GM04504 (cell line): Measurements from ENCODE around the gene PCDHGA10.
"Not testable (repeated sequence)": the region's sequence is repeated elsewhere in the genome, so short reads cannot be mapped to it uniquely, and the experiment has no call there.

Source experiments
- DNase-seq: peaks from one replicate; pipeline ENCODE4 v3.0.0-alpha.2; 2012; ENCODE audit warnings: low read depth

Gene PCDHGA10

GRCh38 chr5:141392429-141393198 is 20.2 kb upstream of the PCDHGA10 start, which contains the start of gene PCDHGA8:
Gene PCDHGA8, plus strand, starts transcription at chr5:141392633. Its CDS starts 181 bp downstream, at chr5:141392814.
- no peak for DNase-seq

GRCh38 chr5:141393267-141393666 is 19.5 kb upstream of the PCDHGA10 start:
- no peak for DNase-seq

GRCh38 chr5:141394401-141395187 is 18.2 kb upstream of the PCDHGA10 start:
- DNase-seq = not testable (repeated sequence)

- not testable (repeated sequence) for DNase-seq
Observed at GRCh38 chr5:141397756-141398551, 14.8 kb upstream of the PCDHGA10 start, which contains the start of gene PCDHGB5. Gene PCDHGB5, plus strand, starts transcription at chr5:141397947. Its CDS starts 181 bp downstream, at chr5:141398128.

- no peak for DNase-seq
Observed at GRCh38 chr5:141398608-141399007, 14.2 kb upstream of the PCDHGA10 start.

GRCh38 chr5:141399555-141400258 is 13.1 kb upstream of the PCDHGA10 start:
- DNase-seq = no peak

GRCh38 chr5:141402553-141403243 is 10.1 kb upstream of the PCDHGA10 start, which contains the start of gene PCDHGA9:
Gene PCDHGA9, plus strand, starts transcription at chr5:141402778. Its CDS starts 175 bp downstream, at chr5:141402953.
- DNase-seq = no peak

- DNase-seq = no peak
Observed at GRCh38 chr5:141403387-141403786, 9.4 kb upstream of the PCDHGA10 start.

- not testable (repeated sequence) for DNase-seq
Observed at GRCh38 chr5:141407790-141408505, 4.8 kb upstream of the PCDHGA10 start, which contains the start of gene PCDHGB6. Gene PCDHGB6, plus strand, starts transcription at chr5:141408021. Its CDS starts 182 bp downstream, at chr5:141408203.

- DNase-seq = no peak
Observed at GRCh38 chr5:141409598-141410306, 3.0 kb upstream of the PCDHGA10 start.

- no peak for DNase-seq
Observed at GRCh38 chr5:141411575-141411974, 1.2 kb upstream of the PCDHGA10 start.

- DNase-seq = no peak
Observed at GRCh38 chr5:141413540-141414069, 818 bp downstream of the PCDHGA10 start.

GRCh38 chr5:141414548-141415274 is 1.9 kb downstream of the PCDHGA10 start:
- DNase-seq = not testable (repeated sequence)

GRCh38 chr5:141415275-141415618 is 2.5 kb downstream of the PCDHGA10 start:
- not testable (repeated sequence) for DNase-seq

- DNase-seq = peak; percentile 57
Observed at GRCh38 chr5:141417494-141418172, 4.8 kb downstream of the PCDHGA10 start, which contains the start of gene PCDHGB7. Gene PCDHGB7, plus strand, starts transcription at chr5:141417677. Its CDS starts 183 bp downstream, at chr5:141417860.

GRCh38 chr5:141419074-141419880 is 6.5 kb downstream of the PCDHGA10 start:
- DNase-seq = no peak
